ENCODE measurements around the gene PANX2.
"Not testable (repeated sequence)": the region's sequence is repeated elsewhere in the genome, so short reads cannot be mapped to it uniquely, and the experiment has no call there.

- not testable (repeated sequence) for TF ChIP-seq CTCF (conservative IDR thresholded peaks at IDR 0.05); ZFX (IDR thresholded peaks at IDR 0.05)
These were observed 23.0 kb upstream of the PANX2 start for GRCh38 chr22:50147258-50148165.

All from C4-2B (cell line).